Transverse colon (tissue), 4 donors: ENCODE measurements around the gene REV1. TPM values are rescaled to one million over a fixed set of nuclear protein-coding genes. Genes with fewer than 3 reads are reported as not detected.
"Not testable (repeated sequence)": the region's sequence is repeated elsewhere in the genome, so short reads cannot be mapped to it uniquely, and the experiment has no call there.

Experiments
- DNase-seq: peaks from one replicate; pipeline ENCODE4 v3.0.0-alpha.2; 2019
- H3K27ac ChIP-seq, 4 donors: fragments of 200-600 bp; sonication (generic); 2 replicates each; pipeline ENCODE4 v1.5.1; 2016 to 2018; ENCODE audit warnings: inconsistent platforms in 4 of 4
- H3K27me3 ChIP-seq: fragments of 200-600 bp; sonication (generic); 2 replicates; pipeline ENCODE4 v1.5.1; 2017; ENCODE audit warnings: inconsistent platforms
- H3K36me3 ChIP-seq, 4 donors: fragments of 200-600 bp; sonication (generic); 2 replicates each; pipeline ENCODE4 v1.5.1; 2017 to 2019; ENCODE audit warnings: inconsistent platforms in 4 of 4
- H3K4me1 ChIP-seq, 4 donors: fragments of 200-600 bp; sonication (generic); 2 replicates each; pipeline ENCODE4 v1.5.1; 2017 to 2020; ENCODE audit warnings: inconsistent platforms in 4 of 4
- H3K4me3 ChIP-seq, 4 donors: fragments of 200-600 bp; sonication (generic); 1 replicate in 1 of 4; 2 replicates in 3 of 4; pipeline versions ENCODE4 v1.5.1 to v1.6.1; 2017 to 2019; ENCODE audit warnings: inconsistent platforms in 4 of 4
- H3K9me3 ChIP-seq, 2 donors: fragments of 200-600 bp; sonication (generic); 2 replicates each; pipeline ENCODE4 v1.5.1; 2017 to 2019; ENCODE audit warnings: inconsistent platforms in 2 of 2
- CTCF ChIP-seq, 5 experiments: fragments of 200-600 bp in 3 of 5; fragments of 450-650 bp in 2 of 5; sonication (generic) in 3 of 5; IDR thresholded peaks; 1 replicate in 2 of 5; 2 replicates in 3 of 5; pipeline ENCODE4 v1.5.1; 2016 to 2017; ENCODE audit warnings: antibody characterized with exemption in 5 of 5, inconsistent platforms in 3 of 5, mild to moderate bottlenecking in 2 of 5, moderate library complexity in 1 of 5
- EP300 ChIP-seq: sonication (generic); formaldehyde crosslinking; IDR thresholded peaks from one replicate; pipeline ENCODE4 v1.6.1; 2017; ENCODE audit warnings: antibody characterized with exemption, low read depth
- POLR2A ChIP-seq: fragments of 450-650 bp; IDR thresholded peaks from one replicate; pipeline ENCODE4 v1.6.1; 2016; ENCODE audit warnings: antibody characterized with exemption, mild to moderate bottlenecking, moderate library complexity
- POLR2AphosphoS5 ChIP-seq, 3 donors: sonication (generic); formaldehyde crosslinking; IDR thresholded peaks; one replicate each; pipeline ENCODE4 v1.6.1; 2016; ENCODE audit warnings: antibody characterized with exemption in 3 of 3
- WGBS, 2 donors: methylation state at CpG; one replicate each; pipeline ENCODE4 v1.1.5; 2018; ENCODE audit warnings: low coverage in 1 of 2; 5-methylcytosine and 5-hydroxymethylcytosine counted together
- in situ Hi-C, 4 donors: fragments of 200-750 bp; cut with MboI; loops; one replicate each; pipeline versions ENCODE4 v1.15.0 to v1.15.1; 2017; ENCODE audit warnings: low sequenced_read_pairs in 3 of 4, low pct_ligation_motif_present in 1 of 4, low pct_unique_long_range_greater_than_20kb in 1 of 4
- intact Hi-C: fragments of 100-400 bp; cut with DNase I; formaldehyde crosslinking; loops from one replicate; pipeline ENCODE4 v1.15.1; 2023; ENCODE audit warnings: low total_unique reads
- total RNA-seq, 4 donors: library from RNA; depleted of rRNA; stranded (reverse); fragments of >200 nt; gene quantifications; one replicate each; pipeline ENCODE4 v1.1.0, GENCODE V29; 2016

Gene REV1
- total RNA-seq, 4 donors from 2014 or later = 23.2 to 199 (median 73.5) TPM

GRCh38 chr2:99377879-99378278 lies 111.9 kb downstream of the REV1 start:
- intact Hi-C loops = no loop called here
- no peaks in the 10 kb centered on the region for H3K27me3 ChIP-seq
- H3K36me3 ChIP-seq = peaks cover 0 to 66% (median 16%) of the 10 kb centered on the region in 4 donors
- H3K9me3 ChIP-seq = no peaks in the 10 kb centered on the region
- TF ChIP-seq POLR2A (no peak), CTCF (IDR thresholded peaks at IDR 0.05) (no peak), EP300 (no peak), POLR2AphosphoS5 (IDR thresholded peaks at IDR 0.05) (no peak)
- in situ Hi-C loops = no loop called here
- no peak overlapping the region for H3K27ac ChIP-seq
- H3K4me1 ChIP-seq = no peaks in the 10 kb centered on the region
- no peak for DNase-seq
- H3K4me3 ChIP-seq = no peak overlapping the region
- whole genome bisulfite sequencing, 2 donors = 80 to 88% methylated on average over 1 of the region's 1 CpG

GRCh38 chr2:99376254-99376864 lies 113.5 kb downstream of the REV1 start:
- Histone ChIP-seq H3K4me3 (no peak overlapping the region), H3K27ac (no peak overlapping the region), H3K9me3 (no peaks in the 10 kb centered on the region), H3K27me3 (no peaks in the 10 kb centered on the region), H3K4me1 (no peaks in the 10 kb centered on the region), H3K36me3 (peaks cover 0 to 70% (median 17%) of the 10 kb centered on the region in 4 donors)
- no peak for TF ChIP-seq POLR2AphosphoS5 (IDR thresholded peaks at IDR 0.05)
- no peak for TF ChIP-seq POLR2A
- no peak for TF ChIP-seq CTCF (IDR thresholded peaks at IDR 0.05)
- no peak for DNase-seq
- 85 to 100% methylated on average over 1 to 7 of the region's 7 CpGs for WGBS, 2 donors
- in situ Hi-C loops (no loop called here), intact Hi-C loops (no loop called here)

- H3K4me3 ChIP-seq = no peak overlapping the region
- no peaks in the 10 kb centered on the region for H3K9me3 ChIP-seq
- no peak for DNase-seq
- no peaks in the 10 kb centered on the region for H3K4me1 ChIP-seq
- H3K36me3 ChIP-seq = peaks cover 0 to 73% (median 17%) of the 10 kb centered on the region in 4 donors
- intact Hi-C loops (no loop called here), in situ Hi-C loops (no loop called here)
- TF ChIP-seq POLR2AphosphoS5 (IDR thresholded peaks at IDR 0.05) (no peak), POLR2A (no peak), EP300 (no peak), CTCF (IDR thresholded peaks at IDR 0.05) (no peak)
- H3K27me3 ChIP-seq = no peaks in the 10 kb centered on the region
- H3K27ac ChIP-seq = no peak overlapping the region
Measured at GRCh38 chr2:99374747-99375146, 115.1 kb downstream of the REV1 start.

- TF ChIP-seq POLR2A (no peak), CTCF (IDR thresholded peaks at IDR 0.05) (no peak), EP300 (no peak), POLR2AphosphoS5 (IDR thresholded peaks at IDR 0.05) (no peak)
- peaks cover 0 to 77% (median 18%) of the 10 kb centered on the region in 4 donors for H3K36me3 ChIP-seq
- no peak overlapping the region for H3K27ac ChIP-seq
- 95% methylated on average over 4 of the region's 4 CpGs for WGBS, 2 donors
- H3K4me1 ChIP-seq = no peaks in the 10 kb centered on the region
- in situ Hi-C loops (no loop called here), intact Hi-C loops (no loop called here)
- H3K27me3 ChIP-seq = no peaks in the 10 kb centered on the region
- no peak for DNase-seq
- no peaks in the 10 kb centered on the region for H3K9me3 ChIP-seq
- H3K4me3 ChIP-seq = no peak overlapping the region
Measured at GRCh38 chr2:99373144-99373543, 116.7 kb downstream of the REV1 start.

GRCh38 chr2:99368854-99369253 lies 121.0 kb downstream of the REV1 start:
- H3K27me3 ChIP-seq, H3K4me3 ChIP-seq, H3K4me1 ChIP-seq, intact Hi-C loops, H3K27ac ChIP-seq, in situ Hi-C loops, H3K9me3 ChIP-seq, DNase-seq: not testable (repeated sequence)
- 88 to 94% methylated on average over 5 of the region's 5 CpGs for WGBS, 2 donors
- peaks cover 0 to 91% (median 21%) of the 10 kb centered on the region in 4 donors for H3K36me3 ChIP-seq
